Measurements from ENCODE around the gene HCRTR1.

DNA sequence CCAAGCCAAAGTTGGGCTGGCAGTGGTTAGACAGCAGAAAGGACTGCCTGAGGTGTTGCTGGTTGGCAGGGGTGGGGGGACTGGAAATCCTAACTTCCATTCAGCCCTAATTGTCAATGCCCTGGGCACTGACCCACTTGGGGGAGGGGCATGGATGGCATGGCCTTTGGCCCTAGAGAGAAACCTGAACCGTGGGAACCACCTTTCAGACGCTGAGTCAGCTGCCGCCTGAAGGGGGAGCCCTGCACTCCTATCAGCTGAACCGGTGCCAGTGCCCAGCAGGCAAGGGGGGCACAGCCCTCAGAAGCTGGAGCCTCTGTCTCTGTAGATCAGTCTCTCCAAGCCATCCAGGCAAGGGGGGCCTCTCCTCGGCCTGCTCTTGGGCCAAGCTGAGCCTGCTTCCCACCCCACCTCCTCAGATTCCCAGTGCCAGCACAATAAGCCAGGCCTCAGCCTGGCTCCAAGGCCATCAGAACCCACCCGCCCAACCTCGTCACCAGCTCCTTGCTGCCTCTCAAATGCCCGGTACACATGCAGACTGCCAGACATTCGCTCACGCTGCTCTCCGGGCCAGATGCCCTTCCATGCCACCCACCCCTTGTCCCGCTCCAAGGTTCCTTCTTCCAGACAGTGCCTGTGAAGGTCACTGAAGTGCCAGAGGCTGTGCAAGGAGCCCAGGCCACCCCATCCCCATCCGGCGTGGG, 29.6 kb upstream of the HCRTR1 start:
- TF ChIP-seq, protein P1, sequence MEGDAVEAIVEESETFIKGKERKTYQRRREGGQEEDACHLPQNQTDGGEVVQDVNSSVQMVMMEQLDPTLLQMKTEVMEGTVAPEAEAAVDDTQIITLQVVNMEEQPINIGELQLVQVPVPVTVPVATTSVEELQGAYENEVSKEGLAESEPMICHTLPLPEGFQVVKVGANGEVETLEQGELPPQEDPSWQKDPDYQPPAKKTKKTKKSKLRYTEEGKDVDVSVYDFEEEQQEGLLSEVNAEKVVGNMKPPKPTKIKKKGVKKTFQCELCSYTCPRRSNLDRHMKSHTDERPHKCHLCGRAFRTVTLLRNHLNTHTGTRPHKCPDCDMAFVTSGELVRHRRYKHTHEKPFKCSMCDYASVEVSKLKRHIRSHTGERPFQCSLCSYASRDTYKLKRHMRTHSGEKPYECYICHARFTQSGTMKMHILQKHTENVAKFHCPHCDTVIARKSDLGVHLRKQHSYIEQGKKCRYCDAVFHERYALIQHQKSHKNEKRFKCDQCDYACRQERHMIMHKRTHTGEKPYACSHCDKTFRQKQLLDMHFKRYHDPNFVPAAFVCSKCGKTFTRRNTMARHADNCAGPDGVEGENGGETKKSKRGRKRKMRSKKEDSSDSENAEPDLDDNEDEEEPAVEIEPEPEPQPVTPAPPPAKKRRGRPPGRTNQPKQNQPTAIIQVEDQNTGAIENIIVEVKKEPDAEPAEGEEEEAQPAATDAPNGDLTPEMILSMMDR (IDR thresholded peaks at IDR 0.05) = peak; percentile 78
- TF ChIP-seq FOXJ3 (CRISPR knock-in tag; IDR thresholded peaks at IDR 0.05) (no peak), POLR2AphosphoS5 (IDR thresholded peaks at IDR 0.05; ENCODE audit: low read depth, low read length) (no peak), TAF1 (IDR thresholded peaks at IDR 0.05; ENCODE audit: borderline replicate concordance, low read depth, low read length) (no peak), RFX5 (IDR thresholded peaks at IDR 0.05; ENCODE audit: low read length) (no peak), NRF1 (IDR thresholded peaks at IDR 0.05; ENCODE audit: low read depth, low read length) (no peak), YY1 (IDR thresholded peaks at IDR 0.05; ENCODE audit: low read depth) (no peak), GABPA (IDR thresholded peaks at IDR 0.05; ENCODE audit: low read depth) (no peak)
- TF ChIP-seq, protein P2, sequence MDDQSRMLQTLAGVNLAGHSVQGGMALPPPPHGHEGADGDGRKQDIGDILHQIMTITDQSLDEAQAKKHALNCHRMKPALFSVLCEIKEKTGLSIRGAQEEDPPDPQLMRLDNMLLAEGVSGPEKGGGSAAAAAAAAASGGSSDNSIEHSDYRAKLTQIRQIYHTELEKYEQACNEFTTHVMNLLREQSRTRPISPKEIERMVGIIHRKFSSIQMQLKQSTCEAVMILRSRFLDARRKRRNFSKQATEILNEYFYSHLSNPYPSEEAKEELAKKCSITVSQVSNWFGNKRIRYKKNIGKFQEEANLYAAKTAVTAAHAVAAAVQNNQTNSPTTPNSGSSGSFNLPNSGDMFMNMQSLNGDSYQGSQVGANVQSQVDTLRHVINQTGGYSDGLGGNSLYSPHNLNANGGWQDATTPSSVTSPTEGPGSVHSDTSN (IDR thresholded peaks at IDR 0.05) = no peak
